HG02623 (cell line): ENCODE results near the gene MDP1.

Experiments used
- ATAC-seq: cut with Tn5 transposase; IDR thresholded peaks from one replicate; pipeline ENCODE4 v1.9.1; 2021; ENCODE audit warnings: moderate library complexity; ENCODE audit not compliant: unreplicated experiment

Gene MDP1

GRCh38 chr14:24182110-24182882, 33.6 kb downstream of the MDP1 start:
- no peak for ATAC-seq

GRCh38 chr14:24181371-24182077, 34.3 kb downstream of the MDP1 start:
- ATAC-seq = no peak

GRCh38 chr14:24179961-24180796, 35.7 kb downstream of the MDP1 start:
- ATAC-seq = no peak

- no peak for ATAC-seq
Observed at GRCh38 chr14:24179294-24179960, 36.4 kb downstream of the MDP1 start.

GRCh38 chr14:24178399-24179178, 37.3 kb downstream of the MDP1 start:
- ATAC-seq = no peak

GRCh38 chr14:24177891-24178290, 38.0 kb downstream of the MDP1 start:
- no peak for ATAC-seq

- ATAC-seq = no peak
Observed at GRCh38 chr14:24177041-24177825, 38.6 kb downstream of the MDP1 start.

GRCh38 chr14:24176599-24176998, 39.3 kb downstream of the MDP1 start:
- no peak for ATAC-seq

GRCh38 chr14:24172871-24173281, 43.0 kb downstream of the MDP1 start:
- no peak for ATAC-seq

GRCh38 chr14:24172261-24172860, 43.5 kb downstream of the MDP1 start:
- ATAC-seq = no peak

- peak; percentile 74 for ATAC-seq
Observed at GRCh38 chr14:24171422-24172260, 44.2 kb downstream of the MDP1 start, which contains the start of gene REC8. REC8 (plus strand) TSS chr14:24172080; CDS start chr14:24172553, 473 bp downstream.

- ATAC-seq = no peak
Observed at GRCh38 chr14:24167469-24168114, 48.3 kb downstream of the MDP1 start.

GRCh38 chr14:24165785-24166184, 50.1 kb downstream of the MDP1 start:
- no peak for ATAC-seq

- no peak for ATAC-seq
Observed at GRCh38 chr14:24164518-24164991, 51.3 kb downstream of the MDP1 start.
